MM.1S (cell line): ENCODE data around the gene PYGM.

Source experiments
- DNase-seq: peaks from one replicate; pipeline ENCODE4 v3.0.0-alpha.2; 2015
- H2AFZ ChIP-seq: fragments of 300-600 bp; sonication (generic); 2 replicates; pipeline ENCODE4 v1.6.0; 2016; ENCODE audit warnings: antibody characterized with exemption, low read length
- H3F3A ChIP-seq: fragments of 300-600 bp; sonication (generic); 2 replicates; pipeline ENCODE4 v1.6.1; 2016; ENCODE audit warnings: mild to moderate bottlenecking, antibody characterized with exemption, low read length, moderate library complexity, mixed read lengths; ENCODE audit not compliant: insufficient read depth
- H3K27ac ChIP-seq: fragments of 300-600 bp; sonication (generic); 2 replicates; pipeline ENCODE4 v1.5.1; 2016; ENCODE audit warnings: mild to moderate bottlenecking, low read length
- H3K27me3 ChIP-seq: fragments of 300-600 bp; sonication (generic); replicated peaks from 2 replicates; pipeline ENCODE4 v1.6.0; 2016; ENCODE audit warnings: low read length; ENCODE audit not compliant: insufficient read depth
- H3K36me3 ChIP-seq: fragments of 300-600 bp; sonication (generic); replicated peaks from 2 replicates; pipeline ENCODE4 v1.6.1; 2016; ENCODE audit warnings: mild to moderate bottlenecking, low read length, mixed read lengths; ENCODE audit not compliant: insufficient read depth
- H3K4me1 ChIP-seq: fragments of 300-600 bp; sonication (generic); 2 replicates; pipeline ENCODE4 v1.6.1; 2016; ENCODE audit warnings: low read length, mixed read lengths
- H3K4me2 ChIP-seq: fragments of 300-600 bp; sonication (generic); 2 replicates; pipeline ENCODE4 v1.6.0; 2016; ENCODE audit warnings: low read depth, low read length
- H3K4me3 ChIP-seq: fragments of 300-600 bp; sonication (generic); 2 replicates; pipeline ENCODE4 v1.5.1; 2016; ENCODE audit warnings: low read length, mixed read lengths
- H3K79me2 ChIP-seq: fragments of 300-600 bp; sonication (generic); 2 replicates; pipeline ENCODE4 v1.6.1; 2016; ENCODE audit warnings: mixed run types, low read length, mixed read lengths
- H3K9ac ChIP-seq: fragments of 300-600 bp; sonication (generic); 2 replicates; pipeline ENCODE4 v1.6.1; 2016; ENCODE audit warnings: low read length, mixed read lengths
- H3K9me2 ChIP-seq: fragments of 300-600 bp; sonication (generic); replicated peaks from 2 replicates; pipeline ENCODE4 v1.6.1; 2016; ENCODE audit warnings: mild to moderate bottlenecking, low read length, mixed read lengths; ENCODE audit not compliant: insufficient read depth
- H3K9me3 ChIP-seq: fragments of 300-600 bp; sonication (generic); replicated peaks from 2 replicates; pipeline ENCODE4 v1.6.1; 2016; ENCODE audit warnings: mild to moderate bottlenecking, low read length, mixed read lengths; ENCODE audit not compliant: insufficient read depth
- H4K20me1 ChIP-seq: fragments of 300-600 bp; sonication (generic); 2 replicates; pipeline ENCODE4 v1.6.1; 2016; ENCODE audit warnings: mild to moderate bottlenecking, low read length, moderate library complexity, mixed read lengths; ENCODE audit not compliant: insufficient read depth
- EZH2 ChIP-seq: fragments of 300-600 bp; sonication (generic); optimal IDR thresholded peaks from 2 replicates; pipeline ENCODE3; 2017; ENCODE audit warnings: low read depth, mild to moderate bottlenecking, antibody characterized with exemption, low read length, mixed read lengths
- EZH2phosphoT487 ChIP-seq: fragments of 300-600 bp; sonication (generic); IDR thresholded peaks from 2 replicates; pipeline ENCODE4 v1.6.1; 2018; ENCODE audit warnings: antibody characterized with exemption, low read length
- TF ChIP-seq, protein P1 (sequence below): fragments of 300-600 bp; sonication (generic); IDR thresholded peaks from 2 replicates; pipeline ENCODE4 v1.5.1; 2016; ENCODE audit warnings: antibody characterized with exemption, low read length, mixed read lengths

PYGM gene

DNA sequence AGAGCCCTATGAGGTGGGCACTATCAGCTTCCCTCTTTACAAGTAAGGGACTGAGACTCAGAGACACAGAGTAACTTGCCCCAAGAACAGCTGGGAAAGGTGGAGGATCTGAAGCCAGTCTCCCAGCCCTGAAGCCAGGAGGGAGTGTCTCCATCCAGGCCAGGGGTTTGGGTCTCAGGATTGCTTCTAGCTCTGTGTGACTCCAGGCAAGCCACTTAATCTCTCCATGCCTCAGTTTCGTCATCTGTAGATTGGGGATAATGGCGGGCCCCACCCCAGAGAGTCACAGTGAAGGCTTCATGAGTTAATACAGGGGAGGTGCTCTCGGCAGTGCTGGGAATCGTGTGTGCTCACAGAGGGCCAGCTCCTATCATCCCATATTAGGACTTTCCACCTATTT is 32.7 kb upstream of the PYGM start:
- no peak for DNase-seq
- Histone ChIP-seq H3K4me3 (no peak overlapping the region), H3K79me2 (no peaks in the 10 kb centered on the region), H3K9me2 (no peaks in the 10 kb centered on the region), H3F3A (no peaks in the 10 kb centered on the region), H2AFZ (no peak overlapping the region), H4K20me1 (no peaks in the 10 kb centered on the region), H3K36me3 (no peaks in the 10 kb centered on the region), H3K4me2 (no peak overlapping the region), H3K27ac (no peak overlapping the region), H3K4me1 (no peaks in the 10 kb centered on the region), H3K9ac (no peak overlapping the region), H3K9me3 (no peaks in the 10 kb centered on the region), H3K27me3 (no peaks in the 10 kb centered on the region)
- TF ChIP-seq, protein P1, sequence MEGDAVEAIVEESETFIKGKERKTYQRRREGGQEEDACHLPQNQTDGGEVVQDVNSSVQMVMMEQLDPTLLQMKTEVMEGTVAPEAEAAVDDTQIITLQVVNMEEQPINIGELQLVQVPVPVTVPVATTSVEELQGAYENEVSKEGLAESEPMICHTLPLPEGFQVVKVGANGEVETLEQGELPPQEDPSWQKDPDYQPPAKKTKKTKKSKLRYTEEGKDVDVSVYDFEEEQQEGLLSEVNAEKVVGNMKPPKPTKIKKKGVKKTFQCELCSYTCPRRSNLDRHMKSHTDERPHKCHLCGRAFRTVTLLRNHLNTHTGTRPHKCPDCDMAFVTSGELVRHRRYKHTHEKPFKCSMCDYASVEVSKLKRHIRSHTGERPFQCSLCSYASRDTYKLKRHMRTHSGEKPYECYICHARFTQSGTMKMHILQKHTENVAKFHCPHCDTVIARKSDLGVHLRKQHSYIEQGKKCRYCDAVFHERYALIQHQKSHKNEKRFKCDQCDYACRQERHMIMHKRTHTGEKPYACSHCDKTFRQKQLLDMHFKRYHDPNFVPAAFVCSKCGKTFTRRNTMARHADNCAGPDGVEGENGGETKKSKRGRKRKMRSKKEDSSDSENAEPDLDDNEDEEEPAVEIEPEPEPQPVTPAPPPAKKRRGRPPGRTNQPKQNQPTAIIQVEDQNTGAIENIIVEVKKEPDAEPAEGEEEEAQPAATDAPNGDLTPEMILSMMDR, result no peak
- TF ChIP-seq EZH2, result no peak
- TF ChIP-seq EZH2phosphoT487, result no peak

DNA sequence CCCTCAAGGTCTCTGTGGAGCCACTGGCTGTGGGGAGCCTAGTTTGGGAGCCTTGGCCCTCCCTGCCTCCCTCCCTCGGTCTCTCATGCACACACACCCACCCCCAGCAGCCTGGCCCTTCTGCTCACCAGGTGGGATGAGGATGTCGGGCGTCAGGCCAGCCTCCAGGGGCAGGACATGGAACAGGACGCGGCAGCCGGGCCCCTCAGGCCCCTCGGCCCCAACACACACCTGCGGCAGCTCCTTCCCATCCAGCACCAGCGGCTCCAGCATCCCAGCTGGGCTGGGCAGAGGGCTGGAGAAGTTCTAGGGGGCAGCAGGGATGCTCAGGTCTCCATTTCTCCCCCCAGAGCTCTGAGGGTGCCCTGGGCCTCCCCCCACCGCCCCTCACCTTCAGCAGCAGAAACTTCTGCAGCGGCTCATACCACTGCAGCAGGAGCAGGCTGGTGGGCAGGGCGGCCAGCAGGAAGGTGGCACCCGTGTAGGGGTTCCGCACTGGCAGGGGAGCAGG is 32.1 kb upstream of the PYGM start:
- H4K20me1 ChIP-seq, result no peaks in the 10 kb centered on the region
- no peaks in the 10 kb centered on the region for H3K4me1 ChIP-seq
- no peak for DNase-seq
- TF ChIP-seq EZH2phosphoT487, result no peak
- TF ChIP-seq EZH2, result no peak
- TF ChIP-seq, protein P1, result no peak
- no peak overlapping the region for H3K4me3 ChIP-seq
- H3K9ac ChIP-seq, result no peak overlapping the region
- H3K9me3 ChIP-seq, result no peaks in the 10 kb centered on the region
- H3K79me2 ChIP-seq, result no peaks in the 10 kb centered on the region
- no peaks in the 10 kb centered on the region for H3K27me3 ChIP-seq
- no peak overlapping the region for H2AFZ ChIP-seq
- no peak overlapping the region for H3K4me2 ChIP-seq
- no peaks in the 10 kb centered on the region for H3K9me2 ChIP-seq
- H3F3A ChIP-seq, result no peaks in the 10 kb centered on the region
- no peak overlapping the region for H3K27ac ChIP-seq
- H3K36me3 ChIP-seq, result no peaks in the 10 kb centered on the region

DNA sequence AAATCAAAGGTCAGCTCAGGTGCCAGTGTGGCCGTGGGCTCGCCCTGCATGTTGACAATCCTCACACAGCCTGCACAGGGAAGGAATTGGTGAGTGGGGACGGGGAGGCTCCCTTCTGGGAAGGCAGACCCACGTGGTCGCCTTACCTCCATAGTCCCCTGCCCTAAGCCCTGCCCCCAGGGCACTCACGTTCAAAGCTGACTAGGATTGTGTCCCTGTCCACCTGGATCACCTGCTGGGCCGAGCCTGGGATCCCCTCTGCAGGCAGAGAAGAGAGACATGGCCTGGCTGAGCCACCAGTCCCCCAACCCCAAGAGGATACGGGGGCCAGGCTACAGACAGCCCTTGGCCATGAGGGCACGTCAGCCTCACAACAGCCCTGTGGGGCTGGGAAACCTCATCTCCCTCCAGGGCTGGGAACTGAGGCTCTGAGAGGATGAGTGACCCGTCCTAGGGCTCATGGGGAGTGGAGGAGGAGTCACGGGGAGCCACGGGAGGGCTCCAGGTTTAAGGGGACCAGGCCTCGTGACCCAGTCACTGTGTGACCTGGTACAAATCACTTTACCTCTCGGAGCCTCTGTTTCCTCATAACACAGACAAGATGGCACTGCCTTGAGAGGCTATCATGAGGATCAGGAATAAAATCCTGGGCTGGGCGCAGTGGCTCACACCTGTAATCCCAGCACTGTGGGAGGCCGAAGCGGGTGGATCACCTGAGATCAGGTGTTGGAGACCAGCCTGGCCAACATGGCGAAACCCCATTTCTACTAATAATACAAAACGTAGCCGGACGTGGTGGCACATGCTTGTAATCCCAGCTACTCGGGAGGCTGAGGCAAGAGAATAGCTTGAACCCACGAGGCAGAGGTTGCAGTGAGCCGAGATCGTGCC is 30.7 kb upstream of the PYGM start:
- H3K9ac ChIP-seq, result no peak overlapping the region
- TF ChIP-seq EZH2phosphoT487 (no peak), EZH2 (no peak)
- TF ChIP-seq, protein P1, result no peak

More for the DNA sequence above, 30.7 kb upstream of the PYGM start:
- Histone ChIP-seq H3K4me3 (no peak overlapping the region), H3F3A (no peaks in the 10 kb centered on the region), H3K9me3 (no peaks in the 10 kb centered on the region), H3K4me1 (no peaks in the 10 kb centered on the region), H2AFZ (no peak overlapping the region), H3K27me3 (no peaks in the 10 kb centered on the region), H3K9me2 (no peaks in the 10 kb centered on the region), H3K36me3 (no peaks in the 10 kb centered on the region), H3K4me2 (no peak overlapping the region), H4K20me1 (no peaks in the 10 kb centered on the region), H3K79me2 (no peaks in the 10 kb centered on the region), H3K27ac (no peak overlapping the region)
- no peak for DNase-seq
